Left ventricle myocardium inferior (tissue), 1 donor: ENCODE data around the gene MIS12. TPM values are rescaled to one million over a fixed set of nuclear protein-coding genes. Genes with fewer than 3 reads are reported as not detected.

Experiments used
- DNase-seq: peaks from one replicate; pipeline ENCODE4 v3.0.0-alpha.2; 2020
- H3K27ac ChIP-seq: fragments of 200-600 bp; replicated peaks from 2 replicates; pipeline ENCODE4 v1.8.0; 2021
- H3K27me3 ChIP-seq: fragments of 200-600 bp; 2 replicates; pipeline ENCODE4 v1.8.0; 2021; ENCODE audit warnings: low read depth
- H3K36me3 ChIP-seq: fragments of 200-600 bp; 2 replicates; pipeline ENCODE4 v1.8.0; 2021
- H3K4me1 ChIP-seq: fragments of 200-600 bp; 2 replicates; pipeline ENCODE4 v1.8.0; 2021
- H3K4me3 ChIP-seq: fragments of 200-600 bp; 2 replicates; pipeline ENCODE4 v1.8.0; 2021; ENCODE audit warnings: mild to moderate bottlenecking, moderate library complexity
- H3K9me3 ChIP-seq: fragments of 200-600 bp; replicated peaks from 2 replicates; pipeline ENCODE4 v1.8.0; 2021
- CTCF ChIP-seq: fragments of 200-600 bp; IDR thresholded peaks from 2 replicates; pipeline ENCODE4 v1.8.0; 2021; ENCODE audit warnings: antibody characterized with exemption, mild to moderate bottlenecking, borderline replicate concordance
- intact Hi-C: fragments of 100-400 bp; cut with micrococcal nuclease; formaldehyde crosslinking; loops from one replicate; pipeline ENCODE4 v1.11.0; 2022
- total RNA-seq: library from RNA; stranded (reverse); fragmentation: NEBNext Ultra II Directional; extraction: Animal tissue kit (Norgen Biotek cat#: 25700); gene quantifications from one replicate; pipeline ENCODE4 v1.2.1, GENCODE V29; 2021
- donor health status: DM: no; HTN: yes; CAD: no; lungs with severe emphysema.

MIS12 gene
- total RNA-seq, 1 donor from 2014 or later, result 10.1 TPM

GRCh38 chr17:5509482-5509881 lies 23.1 kb downstream of the MIS12 start:
- H3K9me3 ChIP-seq, result no peaks in the 10 kb centered on the region
- peaks cover 16% of the 10 kb centered on the region for H3K36me3 ChIP-seq
- intact Hi-C loops, result no loop called here
- no peak for DNase-seq
- H3K27ac ChIP-seq, result no peak overlapping the region
- no peaks in the 10 kb centered on the region for H3K4me1 ChIP-seq
- no peak for TF ChIP-seq CTCF
- H3K27me3 ChIP-seq, result no peaks in the 10 kb centered on the region
- H3K4me3 ChIP-seq, result no peak overlapping the region

- H3K36me3 ChIP-seq, result peaks cover 13% of the 10 kb centered on the region
- H3K27me3 ChIP-seq, result no peaks in the 10 kb centered on the region
- DNase-seq, result no peak
- no peak overlapping the region for H3K4me3 ChIP-seq
- intact Hi-C loops, result no loop called here
- no peaks in the 10 kb centered on the region for H3K4me1 ChIP-seq
- no peak overlapping the region for H3K27ac ChIP-seq
- H3K9me3 ChIP-seq, result no peaks in the 10 kb centered on the region
- TF ChIP-seq CTCF, result no peak
Measured at GRCh38 chr17:5510771-5511170, 24.4 kb downstream of the MIS12 start.

- no peak overlapping the region for H3K27ac ChIP-seq
- no peak for TF ChIP-seq CTCF
- intact Hi-C loops, result no loop called here
- no peaks in the 10 kb centered on the region for H3K9me3 ChIP-seq
- no peaks in the 10 kb centered on the region for H3K27me3 ChIP-seq
- DNase-seq, result no peak
- no peaks in the 10 kb centered on the region for H3K4me1 ChIP-seq
- peaks cover 20% of the 10 kb centered on the region for H3K36me3 ChIP-seq
- no peak overlapping the region for H3K4me3 ChIP-seq
Measured at GRCh38 chr17:5511401-5512225, 25.2 kb downstream of the MIS12 start.

- no peaks in the 10 kb centered on the region for H3K4me1 ChIP-seq
- no peak overlapping the region for H3K4me3 ChIP-seq
- DNase-seq, result no peak
- TF ChIP-seq CTCF, result no peak
- no peaks in the 10 kb centered on the region for H3K9me3 ChIP-seq
- intact Hi-C loops, result no loop called here
- no peaks in the 10 kb centered on the region for H3K27me3 ChIP-seq
- peaks cover 29% of the 10 kb centered on the region for H3K36me3 ChIP-seq
- no peak overlapping the region for H3K27ac ChIP-seq
Measured at GRCh38 chr17:5513628-5514027, 27.3 kb downstream of the MIS12 start.

- H3K36me3 ChIP-seq, result peaks cover 29% of the 10 kb centered on the region
- H3K4me1 ChIP-seq, result no peaks in the 10 kb centered on the region
- H3K9me3 ChIP-seq, result no peaks in the 10 kb centered on the region
- H3K27ac ChIP-seq, result no peak overlapping the region
- TF ChIP-seq CTCF, result no peak
- intact Hi-C loops, result no loop called here
- H3K27me3 ChIP-seq, result no peaks in the 10 kb centered on the region
- no peak for DNase-seq
- no peak overlapping the region for H3K4me3 ChIP-seq
Measured at GRCh38 chr17:5514976-5515375, 28.6 kb downstream of the MIS12 start.
